ENCODE data around the gene CDC25C.

Gene CDC25C

GRCh38 chr5:138354926-138355378 lies 23.3 kb upstream of the CDC25C start:
- peak overlapping the region; percentile 87 for H3K4me3 ChIP-seq (ENCODE audit: low read length)
- no peak overlapping the region for H3K27ac ChIP-seq (ENCODE audit: low read length)
- H3K36me3 ChIP-seq (ENCODE audit: insufficient read depth, low read depth, low read length): no peaks in the 10 kb centered on the region
- 0 out of 2 replicates have a peak overlapping the region, but pooled peaks have one; percentile 89 for H3K9ac ChIP-seq (ENCODE audit: low read depth, low read length)
- peaks cover 7% of the 10 kb centered on the region; the same call in 1 of the 2 replicates for H3K4me1 ChIP-seq (ENCODE audit: insufficient read depth, low read length)
- H3K9me3 ChIP-seq (ENCODE audit: insufficient read depth, low read depth, low read length): no peaks in the 10 kb centered on the region
- no peaks in the 10 kb centered on the region for H3K27me3 ChIP-seq (ENCODE audit: insufficient read depth, low read length)

DNA sequence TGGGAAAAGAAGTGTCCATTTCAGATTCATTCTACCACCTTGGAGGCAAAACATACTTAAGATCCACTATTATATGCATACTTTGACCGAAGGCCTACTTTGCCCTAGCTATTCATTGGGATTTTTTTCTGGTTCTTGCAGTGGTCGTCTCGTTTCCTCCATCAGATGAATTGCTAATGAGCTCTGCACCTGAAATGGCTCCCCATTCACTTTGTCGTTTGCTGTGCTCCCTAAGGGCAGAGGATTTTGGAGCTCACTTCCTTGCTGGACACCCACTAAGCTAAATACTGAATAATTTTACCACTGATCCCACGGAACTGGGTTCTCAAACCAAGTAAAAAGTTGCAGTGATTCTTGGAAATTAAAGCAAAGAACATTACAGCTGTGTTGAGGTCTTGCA lies 22.8 kb upstream of the CDC25C start:
- Histone ChIP-seq H3K27me3 (ENCODE audit: insufficient read depth, low read length) (no peaks in the 10 kb centered on the region), H3K4me3 (ENCODE audit: low read length) (peak overlapping the region; percentile 87), H3K4me1 (ENCODE audit: insufficient read depth, low read length) (peaks cover 7% of the 10 kb centered on the region; the same call in 1 of the 2 replicates), H3K9me3 (ENCODE audit: insufficient read depth, low read depth, low read length) (no peaks in the 10 kb centered on the region), H3K36me3 (ENCODE audit: insufficient read depth, low read depth, low read length) (peaks cover 4% of the 10 kb centered on the region; the same call in 1 of the 2 replicates), H3K27ac (ENCODE audit: low read length) (no peak overlapping the region), H3K9ac (ENCODE audit: low read depth, low read length) (peak overlapping the region; percentile 89; the same call in 1 of the 2 replicates)

DNA sequence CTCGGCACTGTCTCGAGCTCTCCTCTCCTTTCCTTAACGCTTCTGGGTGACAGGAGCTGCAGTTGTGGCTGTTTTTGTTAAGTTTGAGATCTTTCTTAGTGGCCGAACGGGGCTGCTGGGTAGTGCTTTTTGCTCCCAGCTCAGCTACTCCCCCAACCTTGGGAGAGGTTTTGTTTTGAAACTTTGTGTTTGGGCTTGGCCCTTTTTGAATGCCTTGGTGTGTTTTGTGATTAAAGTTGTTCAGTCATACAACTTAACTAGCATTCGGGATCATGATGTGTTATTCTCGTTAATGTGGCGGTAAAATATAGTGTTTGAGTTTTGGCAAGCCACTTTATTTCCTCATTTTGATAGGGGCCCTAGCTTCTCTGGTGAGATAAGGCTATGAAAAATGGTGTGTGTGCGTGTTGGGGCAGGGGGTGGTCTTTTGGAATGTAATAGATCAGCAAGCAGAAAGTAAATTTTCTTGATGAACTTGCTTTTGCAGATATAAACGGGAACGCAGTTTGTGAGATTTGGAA lies 22.0 kb upstream of the CDC25C start:
- Histone ChIP-seq H3K27me3 (ENCODE audit: insufficient read depth, low read length) (no peaks in the 10 kb centered on the region), H3K27ac (ENCODE audit: low read length) (peak overlapping the region; percentile 13), H3K9me3 (ENCODE audit: insufficient read depth, low read depth, low read length) (no peaks in the 10 kb centered on the region), H3K9ac (ENCODE audit: low read depth, low read length) (peak overlapping the region; percentile 89), H3K4me3 (ENCODE audit: low read length) (peak overlapping the region; percentile 87), H3K36me3 (ENCODE audit: insufficient read depth, low read depth, low read length) (peaks cover 11% of the 10 kb centered on the region; the same call in 1 of the 2 replicates), H3K4me1 (ENCODE audit: insufficient read depth, low read length) (peaks cover 7% of the 10 kb centered on the region; the same call in 1 of the 2 replicates)

GRCh38 chr5:138352722-138353559 lies 21.3 kb upstream of the CDC25C start:
- peaks cover 7% of the 10 kb centered on the region; the same call in 1 of the 2 replicates for H3K4me1 ChIP-seq (ENCODE audit: insufficient read depth, low read length)
- H3K27ac ChIP-seq (ENCODE audit: low read length): peak overlapping the region; percentile 13
- H3K4me3 ChIP-seq (ENCODE audit: low read length): peak overlapping the region; percentile 87
- peaks cover 18% of the 10 kb centered on the region for H3K36me3 ChIP-seq (ENCODE audit: insufficient read depth, low read depth, low read length)
- peak overlapping the region; percentile 89 for H3K9ac ChIP-seq (ENCODE audit: low read depth, low read length)
- no peaks in the 10 kb centered on the region for H3K9me3 ChIP-seq (ENCODE audit: insufficient read depth, low read depth, low read length)
- H3K27me3 ChIP-seq (ENCODE audit: insufficient read depth, low read length): no peaks in the 10 kb centered on the region

GRCh38 chr5:138352071-138352721 lies 20.6 kb upstream of the CDC25C start, which contains the start of gene KDM3B:
Gene KDM3B, plus strand, starts transcription at chr5:138352685. Its CDS starts 111 bp downstream, at chr5:138352796.
- Histone ChIP-seq H3K36me3 (ENCODE audit: insufficient read depth, low read depth, low read length) (peaks cover 25% of the 10 kb centered on the region), H3K4me3 (ENCODE audit: low read length) (peak within 1 kb of the TSS; percentile 87), H3K4me1 (ENCODE audit: insufficient read depth, low read length) (peaks cover 7% of the 10 kb centered on the region; the same call in 1 of the 2 replicates), H3K27me3 (ENCODE audit: insufficient read depth, low read length) (no peaks in the 10 kb centered on the region), H3K27ac (ENCODE audit: low read length) (peak within 1 kb of the TSS; percentile 13), H3K9me3 (ENCODE audit: insufficient read depth, low read depth, low read length) (no peaks in the 10 kb centered on the region), H3K9ac (ENCODE audit: low read depth, low read length) (peak within 1 kb of the TSS; percentile 89)

GRCh38 chr5:138351517-138351916 lies 19.9 kb upstream of the CDC25C start:
- Histone ChIP-seq H3K27me3 (ENCODE audit: insufficient read depth, low read length) (no peaks in the 10 kb centered on the region), H3K36me3 (ENCODE audit: insufficient read depth, low read depth, low read length) (peaks cover 32% of the 10 kb centered on the region), H3K9ac (ENCODE audit: low read depth, low read length) (no peak overlapping the region), H3K9me3 (ENCODE audit: insufficient read depth, low read depth, low read length) (no peaks in the 10 kb centered on the region), H3K4me1 (ENCODE audit: insufficient read depth, low read length) (peaks cover 7% of the 10 kb centered on the region; the same call in 1 of the 2 replicates), H3K27ac (ENCODE audit: low read length) (no peak overlapping the region), H3K4me3 (ENCODE audit: low read length) (no peak overlapping the region)

DNA sequence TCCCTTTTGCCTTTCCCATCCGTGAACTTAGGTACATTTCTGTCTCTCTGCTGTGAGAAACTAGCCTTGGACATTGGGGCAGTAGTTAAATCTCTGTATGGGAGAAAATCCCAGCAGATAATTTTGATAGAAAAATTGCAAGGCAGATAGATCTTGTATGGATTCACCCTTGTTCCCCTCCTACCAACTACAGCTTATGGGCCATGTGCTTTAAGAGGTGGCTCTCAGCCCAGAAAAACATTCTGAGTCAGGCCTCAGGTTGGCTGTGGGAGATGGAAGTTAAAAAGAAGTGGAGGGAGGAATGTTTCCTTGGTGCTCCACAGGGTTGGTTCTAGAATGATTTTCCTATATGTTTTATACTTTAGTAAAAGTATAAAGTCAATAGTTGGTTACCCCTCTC lies 19.5 kb upstream of the CDC25C start:
- H3K36me3 ChIP-seq (ENCODE audit: insufficient read depth, low read depth, low read length): peaks cover 37% of the 10 kb centered on the region
- no peak overlapping the region for H3K4me3 ChIP-seq (ENCODE audit: low read length)
- no peaks in the 10 kb centered on the region for H3K9me3 ChIP-seq (ENCODE audit: insufficient read depth, low read depth, low read length)
- H3K27ac ChIP-seq (ENCODE audit: low read length): no peak overlapping the region
- H3K27me3 ChIP-seq (ENCODE audit: insufficient read depth, low read length): no peaks in the 10 kb centered on the region
- H3K9ac ChIP-seq (ENCODE audit: low read depth, low read length): no peak overlapping the region
- peaks cover 7% of the 10 kb centered on the region; the same call in 1 of the 2 replicates for H3K4me1 ChIP-seq (ENCODE audit: insufficient read depth, low read length)

- H3K9ac ChIP-seq (ENCODE audit: low read depth, low read length): no peak overlapping the region
- peaks cover 7% of the 10 kb centered on the region; the same call in 1 of the 2 replicates for H3K4me1 ChIP-seq (ENCODE audit: insufficient read depth, low read length)
- peaks cover 42% of the 10 kb centered on the region for H3K36me3 ChIP-seq (ENCODE audit: insufficient read depth, low read depth, low read length)
- no peaks in the 10 kb centered on the region for H3K9me3 ChIP-seq (ENCODE audit: insufficient read depth, low read depth, low read length)
- H3K4me3 ChIP-seq (ENCODE audit: low read length): no peak overlapping the region
- H3K27ac ChIP-seq (ENCODE audit: low read length): no peak overlapping the region
- H3K27me3 ChIP-seq (ENCODE audit: insufficient read depth, low read length): no peaks in the 10 kb centered on the region
Measured at GRCh38 chr5:138350563-138350890, 18.9 kb upstream of the CDC25C start.

- Histone ChIP-seq H3K36me3 (ENCODE audit: insufficient read depth, low read depth, low read length) (peaks cover 47% of the 10 kb centered on the region), H3K9ac (ENCODE audit: low read depth, low read length) (no peak overlapping the region), H3K4me3 (ENCODE audit: low read length) (no peak overlapping the region), H3K27ac (ENCODE audit: low read length) (no peak overlapping the region), H3K27me3 (ENCODE audit: insufficient read depth, low read length) (no peaks in the 10 kb centered on the region), H3K9me3 (ENCODE audit: insufficient read depth, low read depth, low read length) (no peaks in the 10 kb centered on the region), H3K4me1 (ENCODE audit: insufficient read depth, low read length) (peaks cover 7% of the 10 kb centered on the region; the same call in 1 of the 2 replicates)
Measured at GRCh38 chr5:138349852-138350562, 18.4 kb upstream of the CDC25C start.

DNA sequence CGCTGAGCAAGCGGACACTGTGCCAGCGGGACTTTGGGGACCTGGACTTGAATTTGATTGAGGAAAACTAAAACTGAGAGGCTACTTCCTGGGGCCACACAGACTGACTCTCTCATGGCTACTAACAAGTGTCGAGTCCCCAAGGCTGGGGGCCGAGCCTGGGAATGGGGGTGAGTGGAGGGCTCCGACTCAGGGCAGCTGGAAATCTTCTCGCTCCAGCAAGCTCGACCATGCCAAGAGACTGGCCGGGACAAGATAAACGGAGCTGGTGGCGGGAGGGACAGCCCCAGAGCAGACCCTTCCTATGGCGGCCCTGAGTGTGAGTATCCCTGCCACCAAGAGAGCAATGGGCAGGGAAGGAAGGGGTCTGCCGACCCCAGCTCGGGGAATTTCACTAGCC lies 15.3 kb upstream of the CDC25C start:
- no peaks in the 10 kb centered on the region for H3K27me3 ChIP-seq (ENCODE audit: insufficient read depth, low read length)
- no peak overlapping the region for H3K4me3 ChIP-seq (ENCODE audit: low read length)
- peaks cover 74% of the 10 kb centered on the region for H3K36me3 ChIP-seq (ENCODE audit: insufficient read depth, low read depth, low read length)
- no peaks in the 10 kb centered on the region for H3K9me3 ChIP-seq (ENCODE audit: insufficient read depth, low read depth, low read length)
- H3K9ac ChIP-seq (ENCODE audit: low read depth, low read length): no peak overlapping the region
- no peak overlapping the region for H3K27ac ChIP-seq (ENCODE audit: low read length)
- no peaks in the 10 kb centered on the region for H3K4me1 ChIP-seq (ENCODE audit: insufficient read depth, low read length)
